Stimulated activated CD4-positive, alpha-beta T cell treated with anti-CD3 and anti-CD28 coated beads, Interleukin-1b, Interleukin-23, amount 100 ng/mL, for 24 hours (primary cell): Measurements from ENCODE around the gene CCDC33.
"Not testable (repeated sequence)": the region's sequence is repeated elsewhere in the genome, so short reads cannot be mapped to it uniquely, and the experiment has no call there.

Source experiments
- DNase-seq, 4 experiments: peaks; one replicate each; pipeline ENCODE4 v3.0.0-alpha.2; 2020; ENCODE audit warnings: low read depth in 4 of 4, low spot score in 1 of 4

Gene CCDC33

DNA sequence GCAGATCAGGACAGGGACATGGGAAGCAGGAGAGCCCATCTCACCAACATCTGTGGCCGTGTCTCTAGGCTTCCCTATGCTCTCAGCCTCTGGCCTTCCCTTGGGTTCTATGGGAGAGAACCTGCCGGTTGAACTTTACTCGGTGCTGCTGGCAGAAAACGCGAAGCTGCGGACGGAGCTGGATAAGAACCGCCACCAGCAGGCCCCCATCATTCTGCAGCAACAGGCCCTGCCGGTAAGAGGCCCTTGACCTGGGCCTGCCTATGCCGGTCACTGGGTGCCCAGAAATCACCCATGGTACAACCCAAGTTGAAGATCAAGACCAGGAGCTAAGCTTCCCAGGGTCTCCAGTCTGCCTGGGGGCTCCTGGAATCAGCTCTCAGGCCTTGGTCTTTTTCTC is 96.5 kb downstream of the CCDC33 start:
- no peak for DNase-seq

- no peak for DNase-seq
Measured at GRCh38 chr15:74333093-74333492, 97.0 kb downstream of the CCDC33 start.

DNA sequence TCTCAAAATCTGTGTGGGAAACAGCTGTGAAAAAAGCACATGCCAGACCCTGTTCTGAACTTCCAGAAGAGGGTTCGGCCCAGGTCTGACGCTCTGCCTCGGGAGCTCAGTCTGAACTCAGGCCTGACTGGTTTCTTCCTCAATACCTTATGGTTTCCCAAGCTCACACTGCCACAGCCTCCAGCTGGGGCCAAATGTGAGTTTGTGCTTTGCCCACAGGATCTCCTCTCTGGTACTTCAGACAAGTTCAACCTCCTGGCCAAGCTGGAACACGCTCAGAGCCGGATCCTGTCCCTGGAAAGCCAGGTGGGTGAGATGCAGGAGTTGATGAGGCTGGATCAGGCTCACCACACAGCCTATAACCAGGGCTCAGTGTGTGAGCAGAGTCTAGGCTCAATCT is 97.5 kb downstream of the CCDC33 start:
- DNase-seq = no peak

- DNase-seq = no peak
Measured at GRCh38 chr15:74334127-74334526, 98.0 kb downstream of the CCDC33 start.

- no peak for DNase-seq
Measured at GRCh38 chr15:74335396-74335795, 99.3 kb downstream of the CCDC33 start.

GRCh38 chr15:74336061-74337005 is 100.2 kb downstream of the CCDC33 start:
- DNase-seq = no peak

- no peak for DNase-seq
Measured at GRCh38 chr15:74337146-74337545, 101.0 kb downstream of the CCDC33 start.

DNA sequence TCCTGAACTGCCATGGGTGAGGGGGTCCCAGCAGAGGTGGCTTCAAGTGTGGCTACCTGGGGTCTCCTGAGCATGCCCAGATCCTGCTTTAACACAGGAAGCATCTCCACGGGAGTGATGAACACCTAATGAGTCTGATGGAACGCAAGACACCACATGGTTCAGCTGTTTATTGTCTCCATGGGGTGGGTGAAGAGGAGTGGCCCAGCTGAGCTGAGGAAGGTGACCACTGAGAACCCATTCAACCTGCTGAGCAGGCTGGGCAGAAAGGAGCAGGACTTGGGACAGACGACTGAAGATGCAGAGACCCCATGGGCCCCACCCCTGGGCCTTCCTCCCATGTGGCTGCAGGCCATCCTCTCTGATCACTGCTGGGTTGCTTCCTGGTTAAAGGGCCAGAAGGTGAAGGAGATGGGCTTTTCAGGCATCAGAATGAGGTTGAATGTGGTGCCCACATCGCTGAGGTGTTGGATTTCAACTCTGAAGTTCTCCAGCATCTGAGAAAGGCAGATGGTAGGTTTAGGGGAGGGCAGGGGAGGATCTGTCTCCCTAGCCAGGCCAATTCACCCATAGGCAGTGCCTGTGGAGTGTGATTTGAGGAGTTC is 101.6 kb downstream of the CCDC33 start:
- no peak for DNase-seq

- no peak for DNase-seq
Measured at GRCh38 chr15:74338676-74339075, 102.5 kb downstream of the CCDC33 start.

DNA sequence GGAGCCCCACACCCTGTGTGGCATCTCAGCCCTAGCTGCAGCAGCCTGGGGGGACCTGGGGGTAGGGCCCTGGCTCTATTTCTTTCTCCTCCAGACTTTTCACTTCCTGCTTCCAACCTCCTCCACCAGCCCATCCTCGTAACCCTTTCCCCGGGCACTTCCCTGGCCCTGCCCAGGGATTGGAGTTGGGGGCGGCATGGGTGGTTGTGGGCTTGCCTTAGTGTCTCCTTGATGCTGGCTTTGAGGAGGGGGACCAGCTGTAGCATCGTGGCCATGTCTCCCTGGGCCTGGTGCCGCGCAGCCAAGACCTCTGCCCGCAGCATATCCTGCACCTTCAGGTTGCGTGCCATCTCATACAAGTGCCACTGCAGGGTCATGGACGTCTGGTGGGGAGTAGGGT is 103.2 kb downstream of the CCDC33 start:
- DNase-seq = no peak

DNA sequence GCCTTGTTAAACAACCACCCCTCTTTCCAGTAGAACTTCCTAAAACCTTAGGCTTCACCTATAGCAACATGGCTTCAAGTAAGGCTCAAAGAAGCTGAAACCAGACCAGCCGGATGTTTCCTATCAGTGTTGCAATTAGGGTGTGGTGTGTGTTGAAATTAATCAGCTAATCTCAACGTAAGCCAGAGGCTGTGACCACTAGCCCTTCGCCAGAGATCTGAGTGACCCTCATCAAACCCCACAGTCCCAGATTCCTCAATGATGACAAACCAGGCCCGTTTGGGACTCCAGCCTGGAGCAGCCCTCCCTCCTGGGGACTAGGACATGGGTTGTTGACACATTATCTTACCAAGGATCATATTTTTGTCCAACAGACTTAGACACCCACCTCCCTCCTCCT is 104.0 kb downstream of the CCDC33 start:
- DNase-seq = no peak

DNA sequence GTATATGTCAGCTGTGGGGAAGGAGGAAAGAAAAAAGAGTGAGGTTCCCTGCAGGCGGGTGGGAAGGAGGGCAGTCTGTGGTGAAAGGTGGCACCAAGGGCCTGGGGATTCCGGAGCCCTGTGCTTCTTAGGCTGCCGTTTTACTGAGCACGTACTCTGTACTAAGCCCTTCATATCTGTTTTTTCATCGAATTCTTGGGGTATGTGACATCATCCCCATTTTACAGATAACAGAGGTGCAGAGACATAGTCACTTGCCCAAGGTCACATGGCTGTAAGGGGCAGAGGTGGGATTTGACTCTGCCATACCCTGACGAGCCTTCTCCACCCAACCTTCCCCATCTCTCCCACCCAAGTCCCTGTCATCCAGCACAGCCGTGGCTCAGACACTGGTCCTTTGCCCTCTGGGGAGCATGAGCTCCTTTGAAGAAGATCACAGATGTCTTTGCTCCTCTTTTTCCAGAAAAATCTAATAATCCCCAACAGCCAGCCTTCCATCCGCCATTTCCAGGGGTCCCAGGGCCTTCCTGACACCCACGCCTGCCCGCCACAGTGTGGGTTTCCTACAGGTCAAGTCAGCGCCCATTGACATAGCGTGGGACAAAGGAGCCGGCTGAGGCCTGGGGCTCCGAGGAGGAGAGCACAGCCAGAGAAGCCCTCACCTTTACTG is 107.1 kb downstream of the CCDC33 start:
- no peak for DNase-seq

DNA sequence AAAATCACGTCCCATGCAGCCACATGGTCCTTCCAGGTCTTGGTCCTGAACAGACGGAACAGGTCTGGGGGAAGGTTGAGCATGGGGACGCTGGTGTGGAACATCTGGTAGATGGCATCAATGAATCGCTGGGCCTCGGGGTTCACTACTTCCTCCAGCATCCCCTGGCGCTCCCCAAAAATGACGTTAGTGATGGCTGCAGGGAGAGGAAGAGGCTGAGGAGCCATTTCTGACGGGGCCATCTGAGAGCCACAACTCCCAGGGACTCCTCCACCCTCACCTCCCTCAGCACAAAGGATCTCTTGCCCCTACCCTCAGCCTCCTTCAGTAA is 107.6 kb downstream of the CCDC33 start:
- DNase-seq = no peak

DNA sequence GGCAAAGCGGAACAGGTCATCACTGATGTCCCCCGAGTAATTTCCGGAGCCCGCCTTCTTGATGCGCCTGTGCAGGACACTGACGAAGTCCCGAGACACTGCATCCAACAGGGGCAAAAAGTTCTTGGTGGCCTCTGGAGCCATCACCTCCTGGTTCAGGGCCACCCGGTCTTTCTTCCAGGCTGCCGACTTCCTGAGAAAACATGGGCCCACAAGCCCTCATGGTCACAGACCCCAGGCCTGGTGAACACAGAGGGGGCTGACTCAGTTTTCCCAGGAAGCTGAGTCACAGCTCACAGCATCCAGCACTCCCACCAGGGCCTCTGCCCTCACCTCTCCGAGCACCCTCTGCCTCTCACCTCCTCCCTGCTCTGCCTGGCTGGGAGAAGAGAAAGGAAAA is 108.9 kb downstream of the CCDC33 start:
- DNase-seq = no peak

GRCh38 chr15:74347757-74348250 is 111.7 kb downstream of the CCDC33 start:
- DNase-seq = no peak

- DNase-seq = no peak
Measured at GRCh38 chr15:74349241-74349778, 113.2 kb downstream of the CCDC33 start.

GRCh38 chr15:74350295-74351275 is 114.5 kb downstream of the CCDC33 start:
- no peak for DNase-seq

GRCh38 chr15:74351670-74352069 is 115.5 kb downstream of the CCDC33 start:
- DNase-seq = no peak

- DNase-seq = no peak
Measured at GRCh38 chr15:74352393-74352910, 116.3 kb downstream of the CCDC33 start.

DNA sequence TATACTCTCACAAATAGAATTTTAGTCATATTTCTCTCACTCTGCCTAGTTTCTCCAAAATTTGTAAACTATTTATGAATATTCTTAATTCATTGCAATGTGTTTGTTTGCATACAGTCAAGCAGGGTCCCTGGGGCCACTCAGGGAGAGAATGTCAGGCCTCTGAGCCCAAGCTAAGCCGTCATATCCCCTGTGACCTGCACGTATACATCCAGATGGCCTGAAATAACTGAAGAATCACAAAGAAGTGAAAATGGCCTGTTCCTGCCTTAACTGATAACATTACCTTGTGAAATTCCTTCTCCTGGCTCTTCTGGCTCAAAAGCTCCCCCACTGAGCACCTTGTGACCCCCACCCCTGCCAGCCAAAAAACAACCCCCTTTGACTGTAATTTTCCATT is 117.9 kb downstream of the CCDC33 start:
- not testable (repeated sequence) for DNase-seq
